GM19239 (cell line): ENCODE data around the gene ATG7.
"Not testable (repeated sequence)": the region's sequence is repeated elsewhere in the genome, so short reads cannot be mapped to it uniquely, and the experiment has no call there.

ENCODE experiments used
- DNase-seq: peaks from one replicate; pipeline ENCODE4 v3.0.0; 2011; ENCODE audit warnings: low spot score; ENCODE audit not compliant: insufficient read length
- FAIRE-seq: peaks from 2 replicates; lab custom pipeline; 2011; peaks lifted over from hg19 to GRCh38; lab: Jason Lieb, UNC

The ATG7 gene

GRCh38 chr3:11452312-11452711, 180.1 kb downstream of the ATG7 start:
- FAIRE-seq = no peak
- no peak for DNase-seq

- DNase-seq = no peak
- no peak for FAIRE-seq
These were observed 181.0 kb downstream of the ATG7 start for GRCh38 chr3:11452885-11453847.

GRCh38 chr3:11455956-11456355, 183.8 kb downstream of the ATG7 start:
- DNase-seq (no peak), FAIRE-seq (no peak)

- DNase-seq (no peak), FAIRE-seq (no peak)
These were observed 184.9 kb downstream of the ATG7 start for GRCh38 chr3:11457135-11457534.

GRCh38 chr3:11459186-11459824, 187.1 kb downstream of the ATG7 start:
- DNase-seq (no peak), FAIRE-seq (no peak)

GRCh38 chr3:11461226-11461625, 189.0 kb downstream of the ATG7 start:
- FAIRE-seq (no peak), DNase-seq (no peak)

- not testable (repeated sequence) for FAIRE-seq, DNase-seq
These were observed 190.5 kb downstream of the ATG7 start for GRCh38 chr3:11462673-11463072.

GRCh38 chr3:11463591-11463990, 191.4 kb downstream of the ATG7 start:
- FAIRE-seq = no peak

GRCh38 chr3:11464356-11464755, 192.2 kb downstream of the ATG7 start:
- no peak for DNase-seq
- no peak for FAIRE-seq

More at GRCh38 chr3:11463591-11463990, 191.4 kb downstream of the ATG7 start:
- DNase-seq = no peak

GRCh38 chr3:11465744-11466616, 193.8 kb downstream of the ATG7 start:
- DNase-seq (no peak), FAIRE-seq (no peak)

GRCh38 chr3:11467875-11468274, 195.7 kb downstream of the ATG7 start:
- no peak for FAIRE-seq
- DNase-seq = no peak

GRCh38 chr3:11470031-11470853, 198.0 kb downstream of the ATG7 start:
- no peak for FAIRE-seq
- no peak for DNase-seq

- no peak for FAIRE-seq
- no peak for DNase-seq
These were observed 203.1 kb downstream of the ATG7 start for GRCh38 chr3:11475324-11475723.

GRCh38 chr3:11476735-11477144, 204.5 kb downstream of the ATG7 start:
- FAIRE-seq = no peak
- no peak for DNase-seq

- no peak for DNase-seq
- FAIRE-seq = no peak
These were observed 205.3 kb downstream of the ATG7 start for GRCh38 chr3:11477407-11477911.

GRCh38 chr3:11478167-11478566, 206.0 kb downstream of the ATG7 start:
- no peak for FAIRE-seq
- no peak for DNase-seq

- DNase-seq (no peak), FAIRE-seq (no peak)
These were observed 207.0 kb downstream of the ATG7 start for GRCh38 chr3:11479221-11479620.

GRCh38 chr3:11480663-11481298, 208.6 kb downstream of the ATG7 start:
- FAIRE-seq (no peak), DNase-seq (no peak)

GRCh38 chr3:11481556-11481955, 209.4 kb downstream of the ATG7 start:
- FAIRE-seq = no peak
- no peak for DNase-seq
